IPS-NIHi11 (cell line): Measurements from ENCODE around the gene ANKS3.

ENCODE experiments used
- DNase-seq: peaks from one replicate; pipeline ENCODE4 v3.0.0; 2012; ENCODE audit warnings: mixed read lengths, low spot score

ANKS3 gene

GRCh38 chr16:4685776-4686496, 48.1 kb downstream of the ANKS3 start:
- no peak for DNase-seq

- DNase-seq: no peak
Observed at GRCh38 chr16:4685292-4685691, 48.8 kb downstream of the ANKS3 start.

GRCh38 chr16:4684763-4685162, 49.3 kb downstream of the ANKS3 start:
- no peak for DNase-seq

- DNase-seq: no peak
Observed at GRCh38 chr16:4684058-4684715, 49.9 kb downstream of the ANKS3 start.

GRCh38 chr16:4683255-4684057, 50.6 kb downstream of the ANKS3 start:
- DNase-seq: no peak

GRCh38 chr16:4682616-4683254, 51.3 kb downstream of the ANKS3 start:
- DNase-seq: peak; percentile 97

GRCh38 chr16:4682084-4682591, 51.9 kb downstream of the ANKS3 start:
- DNase-seq: no peak

- DNase-seq: no peak
Observed at GRCh38 chr16:4681471-4682083, 52.5 kb downstream of the ANKS3 start.

- DNase-seq: no peak
Observed at GRCh38 chr16:4680673-4681470, 53.2 kb downstream of the ANKS3 start.

- no peak for DNase-seq
Observed at GRCh38 chr16:4679850-4680636, 54.0 kb downstream of the ANKS3 start.

GRCh38 chr16:4679156-4679849, 54.8 kb downstream of the ANKS3 start:
- no peak for DNase-seq

GRCh38 chr16:4678596-4678995, 55.5 kb downstream of the ANKS3 start:
- no peak for DNase-seq

- no peak for DNase-seq
Observed at GRCh38 chr16:4677994-4678393, 56.1 kb downstream of the ANKS3 start.

- DNase-seq: no peak
Observed at GRCh38 chr16:4677390-4677789, 56.7 kb downstream of the ANKS3 start.

GRCh38 chr16:4676831-4677230, 57.2 kb downstream of the ANKS3 start:
- no peak for DNase-seq

GRCh38 chr16:4675864-4676786, 57.9 kb downstream of the ANKS3 start:
- DNase-seq: peak; percentile 60

- no peak for DNase-seq
Observed at GRCh38 chr16:4674926-4675530, 59.0 kb downstream of the ANKS3 start.
